HFF-Myc (cell line): Measurements from ENCODE around the gene ACP5.
"Not testable (repeated sequence)": the region's sequence is repeated elsewhere in the genome, so short reads cannot be mapped to it uniquely, and the experiment has no call there.

Experiments
- DNase-seq: peaks from one replicate; pipeline ENCODE4 v3.0.0-alpha.2; 2011; ENCODE audit warnings: low read depth; ENCODE audit errors: extremely low read depth
- H3K4me3 ChIP-seq: replicated peaks from 2 replicates; pipeline ENCODE4 v1.5.1; 2011; ENCODE audit warnings: low read depth, mild to moderate bottlenecking, control low read depth, low read length
- TF ChIP-seq, protein P1 (sequence below): IDR thresholded peaks from 2 replicates; pipeline ENCODE4 v1.5.1; 2012; ENCODE audit warnings: mild to moderate bottlenecking, low read depth, low read length, control low read depth; ENCODE audit errors: missing control alignments

The ACP5 gene

GRCh38 chr19:11577451-11578257 lies at the start of gene ACP5:
ACP5 (minus strand) TSS chr19:11577645; CDS start chr19:11577317, 328 bp downstream.
- no peak within 1 kb of the TSS for H3K4me3 ChIP-seq
- TF ChIP-seq, protein P1, sequence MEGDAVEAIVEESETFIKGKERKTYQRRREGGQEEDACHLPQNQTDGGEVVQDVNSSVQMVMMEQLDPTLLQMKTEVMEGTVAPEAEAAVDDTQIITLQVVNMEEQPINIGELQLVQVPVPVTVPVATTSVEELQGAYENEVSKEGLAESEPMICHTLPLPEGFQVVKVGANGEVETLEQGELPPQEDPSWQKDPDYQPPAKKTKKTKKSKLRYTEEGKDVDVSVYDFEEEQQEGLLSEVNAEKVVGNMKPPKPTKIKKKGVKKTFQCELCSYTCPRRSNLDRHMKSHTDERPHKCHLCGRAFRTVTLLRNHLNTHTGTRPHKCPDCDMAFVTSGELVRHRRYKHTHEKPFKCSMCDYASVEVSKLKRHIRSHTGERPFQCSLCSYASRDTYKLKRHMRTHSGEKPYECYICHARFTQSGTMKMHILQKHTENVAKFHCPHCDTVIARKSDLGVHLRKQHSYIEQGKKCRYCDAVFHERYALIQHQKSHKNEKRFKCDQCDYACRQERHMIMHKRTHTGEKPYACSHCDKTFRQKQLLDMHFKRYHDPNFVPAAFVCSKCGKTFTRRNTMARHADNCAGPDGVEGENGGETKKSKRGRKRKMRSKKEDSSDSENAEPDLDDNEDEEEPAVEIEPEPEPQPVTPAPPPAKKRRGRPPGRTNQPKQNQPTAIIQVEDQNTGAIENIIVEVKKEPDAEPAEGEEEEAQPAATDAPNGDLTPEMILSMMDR = no peak
- no peak for DNase-seq

GRCh38 chr19:11626252-11626651 lies 48.8 kb upstream of the ACP5 start:
- H3K4me3 ChIP-seq = no peak overlapping the region
- DNase-seq = no peak
- TF ChIP-seq, protein P1 = no peak

- TF ChIP-seq, protein P1 = no peak
- no peak overlapping the region for H3K4me3 ChIP-seq
- DNase-seq = no peak
Observed at GRCh38 chr19:11624069-11624463, 46.6 kb upstream of the ACP5 start.

GRCh38 chr19:11622401-11622800 lies 45.0 kb upstream of the ACP5 start:
- H3K4me3 ChIP-seq, DNase-seq: not testable (repeated sequence)

GRCh38 chr19:11620553-11620952 lies 43.1 kb upstream of the ACP5 start:
- DNase-seq = no peak
- TF ChIP-seq, protein P1 = no peak
- no peak overlapping the region for H3K4me3 ChIP-seq

GRCh38 chr19:11617180-11618062 lies 40.0 kb upstream of the ACP5 start:
- TF ChIP-seq, protein P1 = no peak
- no peak for DNase-seq
- no peak overlapping the region for H3K4me3 ChIP-seq
